ENCODE results near the gene RIMKLB.
A peak's percentile ranks its signal among the peaks of the same experiment; 100 is the strongest.
"Not testable (repeated sequence)": the region's sequence is repeated elsewhere in the genome, so short reads cannot be mapped to it uniquely, and the experiment has no call there.

The RIMKLB gene

GRCh38 chr12:8820676-8821407 is 123.1 kb downstream of the RIMKLB start:
- not testable (repeated sequence) for DNase-seq

- no peak for DNase-seq
Measured at GRCh38 chr12:8821591-8821990, 123.8 kb downstream of the RIMKLB start.

- no peak for DNase-seq
Measured at GRCh38 chr12:8822298-8822697, 124.5 kb downstream of the RIMKLB start, which contains the start of gene A2ML1. TSS of gene A2ML1 (plus strand) at chr12:8822621. CDS start at chr12:8822652, 31 bp downstream.

- peak; percentile 17 for DNase-seq
Measured at GRCh38 chr12:8823565-8824300, 125.9 kb downstream of the RIMKLB start.

- no peak for DNase-seq
Measured at GRCh38 chr12:8827551-8828256, 129.9 kb downstream of the RIMKLB start.

GRCh38 chr12:8828257-8829124 is 130.7 kb downstream of the RIMKLB start:
- DNase-seq = no peak

GRCh38 chr12:8829125-8829518 is 131.3 kb downstream of the RIMKLB start:
- DNase-seq = no peak

GRCh38 chr12:8829621-8830020 is 131.8 kb downstream of the RIMKLB start:
- DNase-seq = no peak

- no peak for DNase-seq
Measured at GRCh38 chr12:8831116-8831515, 133.3 kb downstream of the RIMKLB start.

- no peak for DNase-seq
Measured at GRCh38 chr12:8832500-8832899, 134.7 kb downstream of the RIMKLB start.

Data from fibroblast of skin of abdomen (primary cell).